ENCODE results near the gene MOBP.

DNA sequence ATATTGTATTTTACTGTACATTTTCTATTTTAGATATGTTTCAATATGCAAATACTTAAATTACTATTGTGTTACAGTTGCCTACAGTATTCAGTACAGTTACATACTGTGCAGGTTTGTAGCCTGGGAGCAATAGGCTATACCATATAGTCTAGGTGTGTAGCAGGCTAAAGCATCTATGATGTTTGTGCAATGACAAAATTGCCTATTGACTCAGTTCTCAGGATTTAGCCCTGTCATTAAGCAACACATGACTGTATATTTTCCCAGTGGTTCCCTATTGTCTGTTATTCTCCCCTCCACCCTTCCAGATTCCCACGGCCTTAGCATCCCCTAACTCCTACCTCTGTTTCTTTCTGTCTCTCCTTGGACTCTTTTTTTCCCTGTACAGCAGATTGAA, 10.7 kb downstream of the MOBP start:
- TF ChIP-seq, protein P1, sequence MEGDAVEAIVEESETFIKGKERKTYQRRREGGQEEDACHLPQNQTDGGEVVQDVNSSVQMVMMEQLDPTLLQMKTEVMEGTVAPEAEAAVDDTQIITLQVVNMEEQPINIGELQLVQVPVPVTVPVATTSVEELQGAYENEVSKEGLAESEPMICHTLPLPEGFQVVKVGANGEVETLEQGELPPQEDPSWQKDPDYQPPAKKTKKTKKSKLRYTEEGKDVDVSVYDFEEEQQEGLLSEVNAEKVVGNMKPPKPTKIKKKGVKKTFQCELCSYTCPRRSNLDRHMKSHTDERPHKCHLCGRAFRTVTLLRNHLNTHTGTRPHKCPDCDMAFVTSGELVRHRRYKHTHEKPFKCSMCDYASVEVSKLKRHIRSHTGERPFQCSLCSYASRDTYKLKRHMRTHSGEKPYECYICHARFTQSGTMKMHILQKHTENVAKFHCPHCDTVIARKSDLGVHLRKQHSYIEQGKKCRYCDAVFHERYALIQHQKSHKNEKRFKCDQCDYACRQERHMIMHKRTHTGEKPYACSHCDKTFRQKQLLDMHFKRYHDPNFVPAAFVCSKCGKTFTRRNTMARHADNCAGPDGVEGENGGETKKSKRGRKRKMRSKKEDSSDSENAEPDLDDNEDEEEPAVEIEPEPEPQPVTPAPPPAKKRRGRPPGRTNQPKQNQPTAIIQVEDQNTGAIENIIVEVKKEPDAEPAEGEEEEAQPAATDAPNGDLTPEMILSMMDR (conservative IDR thresholded peaks at IDR 0.05; ENCODE audit: low read length), result no peak
- TF ChIP-seq EZH2phosphoT487 (IDR thresholded peaks at IDR 0.05; ENCODE audit: borderline replicate concordance), result no peak

Measured in Loucy (cell line).